IPS-18c (cell line): Measurements from ENCODE around the gene SCYGR2.
"Not testable (repeated sequence)": the region's sequence is repeated elsewhere in the genome, so short reads cannot be mapped to it uniquely, and the experiment has no call there.

Source experiments
- H3K4me3 ChIP-seq: 2 replicates; pipeline ENCODE4 v1.7.0; 2013; ENCODE audit warnings: low read depth, mild to moderate bottlenecking, low read length, moderate library complexity; ENCODE audit not compliant: insufficient read depth
- H3K9me3 ChIP-seq: one replicate; pipeline ENCODE4 v1.6.1; 2013; ENCODE audit warnings: mild to moderate bottlenecking, low read length, moderate library complexity; ENCODE audit not compliant: control insufficient read depth, insufficient read depth

SCYGR2 gene, protein sequence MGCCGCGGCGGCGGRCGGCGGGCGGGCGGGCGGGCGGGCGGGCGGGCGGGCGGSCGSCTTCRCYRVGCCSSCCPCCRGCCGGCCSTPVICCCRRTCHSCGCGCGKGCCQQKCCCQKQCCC

GRCh38 chr2:227598835-227599503 lies at the start of gene SCYGR2:
Gene SCYGR2, plus strand, starts transcription at chr2:227598893. Its CDS starts 0 bp downstream, at chr2:227598893.
- not testable (repeated sequence) for H3K4me3 ChIP-seq, H3K9me3 ChIP-seq

- Histone ChIP-seq H3K9me3 (no peaks in the 10 kb centered on the region), H3K4me3 (no peak overlapping the region)
Measured at GRCh38 chr2:227551836-227552235, 46.9 kb upstream of the SCYGR2 start.

GRCh38 chr2:227562581-227562980 lies 36.1 kb upstream of the SCYGR2 start:
- H3K4me3 ChIP-seq: no peak overlapping the region

DNA sequence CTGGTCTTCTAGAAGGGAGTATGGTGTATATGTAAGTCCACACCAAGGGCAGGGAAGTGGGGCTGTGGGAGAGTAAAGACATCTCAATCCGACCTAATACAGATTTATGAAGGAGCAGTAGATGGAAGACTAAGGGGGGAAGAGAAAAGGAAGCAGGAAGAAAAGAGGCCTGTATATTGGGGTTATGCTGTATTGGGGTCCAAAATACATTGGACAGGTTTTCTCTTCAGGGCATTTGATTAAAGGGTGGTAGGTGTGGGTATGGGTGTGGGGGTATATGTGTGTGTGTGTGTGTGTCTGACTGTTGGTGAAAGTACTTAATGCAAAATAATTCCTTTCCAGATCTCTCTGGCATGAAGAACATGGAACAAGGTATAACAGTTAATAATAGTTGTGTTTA lies 33.6 kb upstream of the SCYGR2 start:
- no peak overlapping the region for H3K4me3 ChIP-seq
- H3K9me3 ChIP-seq: no peaks in the 10 kb centered on the region

More at GRCh38 chr2:227562581-227562980, 36.1 kb upstream of the SCYGR2 start:
- no peaks in the 10 kb centered on the region for H3K9me3 ChIP-seq

- no peak overlapping the region for H3K4me3 ChIP-seq
- H3K9me3 ChIP-seq: no peaks in the 10 kb centered on the region
Measured at GRCh38 chr2:227566012-227566411, 32.7 kb upstream of the SCYGR2 start.

DNA sequence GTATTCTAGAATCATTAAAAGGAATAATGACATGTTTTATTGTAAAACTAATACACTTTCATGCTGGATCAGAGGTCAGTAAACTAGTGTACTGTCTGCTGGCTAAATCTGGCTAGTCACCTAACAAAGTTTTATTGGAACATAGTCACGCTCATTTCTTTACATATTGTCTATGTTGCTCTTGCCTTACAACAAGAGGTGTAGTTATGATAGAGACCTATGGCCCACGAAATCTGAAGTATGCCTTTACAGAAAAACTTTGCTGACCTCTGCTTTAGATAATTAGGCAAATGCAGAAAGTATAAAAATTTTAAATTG lies 29.9 kb upstream of the SCYGR2 start:
- Histone ChIP-seq H3K4me3 (no peak overlapping the region), H3K9me3 (no peaks in the 10 kb centered on the region)

DNA sequence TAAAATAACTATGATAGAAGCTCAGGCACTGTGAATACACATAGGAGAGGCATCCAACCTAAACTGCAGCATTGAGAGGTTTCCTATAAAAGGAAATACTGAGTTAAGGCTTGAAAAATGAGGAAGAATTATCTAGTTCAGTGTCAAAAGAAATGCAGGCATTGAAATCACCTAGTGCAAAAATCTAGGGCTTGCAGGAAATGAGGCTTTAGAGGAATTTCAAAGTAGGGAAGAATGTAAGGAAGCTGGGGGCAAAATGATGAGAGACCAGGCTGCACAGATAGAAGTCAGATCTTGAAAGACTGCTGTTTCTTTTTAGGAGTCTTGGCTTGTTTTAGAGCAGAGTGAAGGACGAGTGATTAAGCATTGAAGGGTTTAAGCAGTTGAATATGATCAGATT lies 28.1 kb upstream of the SCYGR2 start:
- Histone ChIP-seq H3K4me3 (no peak overlapping the region), H3K9me3 (no peaks in the 10 kb centered on the region)

DNA sequence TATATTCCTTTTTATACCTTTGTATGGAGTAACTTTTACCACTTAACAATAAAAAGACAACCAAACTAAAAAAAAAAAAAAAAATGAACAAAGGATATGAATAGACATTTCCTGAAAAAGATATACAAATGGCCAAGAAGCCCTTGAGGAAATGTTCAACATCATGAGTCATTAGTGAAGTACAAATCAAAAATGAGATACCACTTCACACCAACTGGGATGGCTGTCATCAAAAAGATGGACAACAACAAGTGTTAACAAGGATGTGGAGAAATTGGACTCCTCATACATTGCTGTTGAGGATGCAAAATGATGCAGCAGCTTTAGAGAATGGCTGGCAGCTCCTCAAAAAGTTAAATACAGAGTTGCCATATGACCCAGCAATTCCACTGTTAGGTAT lies 22.6 kb upstream of the SCYGR2 start:
- H3K9me3 ChIP-seq: no peaks in the 10 kb centered on the region
- no peak overlapping the region for H3K4me3 ChIP-seq

- no peak overlapping the region for H3K4me3 ChIP-seq
- no peaks in the 10 kb centered on the region for H3K9me3 ChIP-seq
Measured at GRCh38 chr2:227576812-227577211, 21.9 kb upstream of the SCYGR2 start.

DNA sequence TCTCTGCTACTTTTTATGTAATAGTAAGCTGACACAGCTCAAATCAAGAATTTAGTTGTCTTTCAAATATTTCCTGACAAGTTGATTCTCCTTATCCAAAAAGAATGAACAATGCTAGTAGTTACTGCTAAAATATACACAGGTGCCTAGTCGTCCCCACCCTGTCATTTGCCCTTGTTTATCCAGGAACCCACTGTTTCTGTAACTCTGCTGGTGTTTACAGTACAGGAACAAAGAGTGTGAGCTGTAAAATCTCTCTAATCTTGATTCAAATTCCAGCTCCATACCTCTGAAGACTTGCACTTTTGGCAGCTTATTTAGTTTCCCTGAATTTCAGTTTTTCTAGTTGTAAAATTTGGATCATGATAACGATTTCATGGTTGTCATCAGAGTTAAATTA lies 21.1 kb upstream of the SCYGR2 start:
- H3K4me3 ChIP-seq: no peak overlapping the region

GRCh38 chr2:227578642-227579041 lies 20.1 kb upstream of the SCYGR2 start:
- Histone ChIP-seq H3K9me3 (peaks cover 3% of the 10 kb centered on the region), H3K4me3 (no peak overlapping the region)

More for the DNA sequence above, 21.1 kb upstream of the SCYGR2 start:
- H3K9me3 ChIP-seq: no peaks in the 10 kb centered on the region

DNA sequence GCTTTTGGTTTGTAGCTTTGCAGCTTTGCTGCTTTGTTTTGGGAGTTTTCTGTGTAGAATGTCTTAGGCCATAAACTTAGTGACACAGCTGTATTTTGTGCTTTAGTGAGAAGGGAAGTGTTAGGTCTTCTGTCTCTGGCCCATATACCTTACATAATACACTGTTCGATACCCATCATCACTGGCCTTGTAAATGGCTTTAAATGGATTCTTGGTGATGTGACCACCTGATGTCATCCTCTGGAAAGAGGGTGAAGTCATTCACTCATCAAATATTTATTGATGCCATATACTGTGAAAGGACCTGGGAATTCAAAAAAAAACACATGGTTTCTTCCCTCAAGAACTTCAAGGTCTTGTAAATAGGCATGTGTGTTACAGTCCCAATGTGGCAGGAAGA lies 18.9 kb upstream of the SCYGR2 start:
- no peak overlapping the region for H3K4me3 ChIP-seq
- H3K9me3 ChIP-seq: peaks cover 3% of the 10 kb centered on the region

DNA sequence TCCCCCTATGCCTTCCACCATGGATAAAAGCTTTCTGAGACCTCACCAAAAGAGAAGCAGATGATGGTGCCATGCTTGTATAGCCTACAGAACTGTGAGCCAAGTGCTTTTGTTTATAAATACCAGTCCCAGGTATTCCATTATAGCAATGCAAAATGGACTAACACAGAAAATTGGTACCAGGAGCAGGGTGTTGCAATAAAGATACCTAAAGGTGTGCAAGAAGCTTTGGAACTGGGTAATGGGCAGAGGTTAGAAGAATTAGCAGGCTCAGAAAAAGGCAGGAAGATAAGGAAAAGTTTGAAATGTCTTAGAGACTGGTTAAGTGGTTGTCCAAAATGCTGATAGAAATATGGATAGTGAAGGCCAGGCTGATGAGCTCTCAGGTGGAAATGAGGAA lies 16.3 kb upstream of the SCYGR2 start:
- H3K4me3 ChIP-seq: no peak overlapping the region
- H3K9me3 ChIP-seq: peaks cover 3% of the 10 kb centered on the region

- Histone ChIP-seq H3K4me3 (no peak overlapping the region), H3K9me3 (no peaks in the 10 kb centered on the region)
Measured at GRCh38 chr2:227592694-227593387, 5.9 kb upstream of the SCYGR2 start.

GRCh38 chr2:227595797-227596196 lies 2.9 kb upstream of the SCYGR2 start:
- Histone ChIP-seq H3K9me3 (no peaks in the 10 kb centered on the region), H3K4me3 (no peak overlapping the region)

DNA sequence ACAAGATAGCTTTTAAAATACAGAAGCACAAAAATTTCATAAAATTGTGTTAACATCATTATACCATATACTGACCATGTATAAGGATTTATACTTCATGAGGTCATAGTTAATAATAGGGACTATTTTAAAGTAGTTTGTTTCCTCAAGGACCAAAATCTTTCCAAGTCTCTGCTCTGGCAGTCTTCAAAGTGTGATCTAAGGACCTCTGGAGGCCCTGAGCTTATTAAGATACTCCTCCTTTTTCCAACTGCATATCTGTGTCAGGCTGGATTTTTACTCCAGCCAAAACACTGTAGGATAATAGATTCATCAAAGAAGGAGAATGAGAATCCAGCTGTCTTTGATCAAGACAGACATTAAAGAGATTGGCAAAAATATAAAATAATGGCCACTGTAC lies 1.7 kb upstream of the SCYGR2 start:
- no peak overlapping the region for H3K4me3 ChIP-seq
- no peaks in the 10 kb centered on the region for H3K9me3 ChIP-seq

- no peak overlapping the region for H3K4me3 ChIP-seq
Measured at GRCh38 chr2:227597998-227598397, 695 bp upstream of the SCYGR2 start.

DNA sequence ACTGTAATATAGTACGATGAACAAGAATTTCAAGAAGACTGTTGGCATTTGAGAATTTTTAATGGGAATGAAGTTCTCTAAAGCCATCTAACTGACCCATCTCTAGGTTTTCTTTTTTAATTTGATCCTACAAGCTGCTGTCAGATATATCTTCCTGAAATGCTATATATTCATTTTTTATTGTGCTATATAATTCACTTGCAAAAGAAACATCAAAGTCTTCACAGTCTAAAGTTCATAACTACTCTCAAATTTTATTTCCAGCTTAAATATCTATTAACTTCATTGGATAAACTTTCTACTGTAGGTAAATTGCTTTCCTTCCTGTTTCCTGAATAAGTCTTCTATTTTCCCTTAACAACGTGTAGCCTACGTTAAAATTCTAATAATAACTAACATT lies 3.7 kb downstream of the SCYGR2 start:
- Histone ChIP-seq H3K9me3 (no peaks in the 10 kb centered on the region), H3K4me3 (no peak overlapping the region)

More at GRCh38 chr2:227597998-227598397, 695 bp upstream of the SCYGR2 start:
- no peaks in the 10 kb centered on the region for H3K9me3 ChIP-seq
